ENCODE measurements around the gene HNF1B.

GRCh38 chr17:37693328-37693727 is 51.5 kb downstream of the HNF1B start:
- TF ChIP-seq CTCF (IDR thresholded peaks at IDR 0.05 in 4 of 5, conservative IDR thresholded peaks at IDR 0.05 in 1 of 5), result no peak
- no peak for TF ChIP-seq POLR2A (IDR thresholded peaks at IDR 0.05)

Data from gastrocnemius medialis (tissue), 4 donors.